ENCODE measurements around the gene MISP3.

The MISP3 gene

GRCh38 chr19:14116918-14117578, 44.5 kb downstream of the MISP3 start:
- no peak for DNase-seq (ENCODE audit: low read depth in 1 of 2, low spot score in 1 of 2)
- in situ Hi-C loops (cut with HindIII; ENCODE audit: low pct_unique_long_range_greater_than_20kb, low sequenced_read_pairs): no loop called here
- TF ChIP-seq JUND (IDR thresholded peaks at IDR 0.05; ENCODE audit: low read depth): no peak

- in situ Hi-C loops (cut with HindIII; ENCODE audit: low pct_unique_long_range_greater_than_20kb, low sequenced_read_pairs): no loop called here
- peak; percentile 95 to 98 for DNase-seq (ENCODE audit: low read depth in 1 of 2, low spot score in 1 of 2)
- no peak for TF ChIP-seq JUND (IDR thresholded peaks at IDR 0.05; ENCODE audit: low read depth)
Observed at GRCh38 chr19:14117668-14118164, 45.1 kb downstream of the MISP3 start, which contains the start of gene PRKACA. Gene PRKACA, minus strand, starts transcription at chr19:14117762. Its CDS starts 215 bp downstream, at chr19:14117547.

- DNase-seq (ENCODE audit: low read depth in 1 of 2, low spot score in 1 of 2): peak in 1 of 2 experiments; percentile 40
- in situ Hi-C loops (cut with HindIII; ENCODE audit: low pct_unique_long_range_greater_than_20kb, low sequenced_read_pairs): no loop called here
Observed at GRCh38 chr19:14118165-14119051, 45.8 kb downstream of the MISP3 start.

GRCh38 chr19:14119146-14119545, 46.6 kb downstream of the MISP3 start:
- DNase-seq (ENCODE audit: low read depth in 1 of 2, low spot score in 1 of 2): no peak
- TF ChIP-seq JUND (IDR thresholded peaks at IDR 0.05; ENCODE audit: low read depth): no peak
- in situ Hi-C loops (cut with HindIII; ENCODE audit: low pct_unique_long_range_greater_than_20kb, low sequenced_read_pairs): no loop called here

More at GRCh38 chr19:14118165-14119051, 45.8 kb downstream of the MISP3 start:
- TF ChIP-seq JUND (IDR thresholded peaks at IDR 0.05; ENCODE audit: low read depth): no peak

GRCh38 chr19:14119644-14120496, 47.3 kb downstream of the MISP3 start:
- no peak for DNase-seq (ENCODE audit: low read depth in 1 of 2, low spot score in 1 of 2)
- in situ Hi-C loops (cut with HindIII; ENCODE audit: low pct_unique_long_range_greater_than_20kb, low sequenced_read_pairs): no loop called here
- TF ChIP-seq JUND (IDR thresholded peaks at IDR 0.05; ENCODE audit: low read depth): no peak

- no peak for TF ChIP-seq JUND (IDR thresholded peaks at IDR 0.05; ENCODE audit: low read depth)
- DNase-seq (ENCODE audit: low read depth in 1 of 2, low spot score in 1 of 2): no peak
- in situ Hi-C loops (cut with HindIII; ENCODE audit: low pct_unique_long_range_greater_than_20kb, low sequenced_read_pairs): no loop called here
Observed at GRCh38 chr19:14120497-14120780, 47.9 kb downstream of the MISP3 start.

- no peak for TF ChIP-seq JUND (IDR thresholded peaks at IDR 0.05; ENCODE audit: low read depth)
- DNase-seq (ENCODE audit: low read depth in 1 of 2, low spot score in 1 of 2): no peak
- in situ Hi-C loops (cut with HindIII; ENCODE audit: low pct_unique_long_range_greater_than_20kb, low sequenced_read_pairs): no loop called here
Observed at GRCh38 chr19:14122924-14123323, 50.3 kb downstream of the MISP3 start.
